HCT116 (cell line): Measurements from ENCODE around the gene TNFRSF25. TPM values are rescaled to one million over a fixed set of nuclear protein-coding genes. Genes with fewer than 3 reads are reported as not detected.

ENCODE experiments used
- ATAC-seq: fragments of 200-7000 bp; cut with Tn5 transposase; 2 replicates; pipeline ENCODE4 v1.9.1; 2020; ENCODE audit warnings: mild to moderate bottlenecking, moderate library complexity
- BruUV-seq: library from RNA; stranded (reverse); fragments of 400-500 nt; replicated peaks from 2 replicates; lab custom pipeline; 2021; lab: Mats Ljungman, UMichigan
- CTCF ChIA-PET: fragments of 300-600 bp; sonication (Branson Sonifier 250); formaldehyde crosslinking; loops from one replicate; lab custom pipeline; 2021; ENCODE audit warnings: antibody characterized with exemption; lab: Charles Lee
- POLR2A ChIA-PET: fragments of 300-600, 350-600 bp; sonication (Branson Sonifier 250); formaldehyde crosslinking; loops from one replicate; lab custom pipeline; 2021; ENCODE audit warnings: antibody characterized with exemption; lab: Charles Lee
- RAD21 ChIA-PET, 2 experiments: fragments of 300-600 bp; sonication (Branson Sonifier 250); formaldehyde crosslinking; loops; one replicate each; lab custom pipeline; 2023; ENCODE audit warnings: low total read pairs in 2 of 2; ENCODE audit not compliant: uncharacterized antibody in 2 of 2, unreplicated experiment in 2 of 2, low non-redundant PET in 1 of 2; lab: Charles Lee
- DNase-seq: peaks from one replicate; pipeline ENCODE4 v3.0.0-alpha.2; 2010; ENCODE audit warnings: low read depth, low spot score
- H2AFZ ChIP-seq: fragments of 200-600 bp; shearing (Covaris generic), sonication (generic); 2 replicates; pipeline ENCODE4 v1.6.1; 2017; ENCODE audit warnings: low read depth, mixed run types, mixed read lengths, antibody characterized with exemption, low read length; ENCODE audit not compliant: poor library complexity, severe bottlenecking
- H3K27ac ChIP-seq: 2 replicates; pipeline ENCODE4 v1.5.1; 2012; ENCODE audit warnings: low read depth, low read length
- H3K27me3 ChIP-seq: fragments of 200-600 bp; sonication (generic); 2 replicates; pipeline ENCODE4 v1.6.1; 2016; ENCODE audit warnings: mixed run types, low read length, mixed read lengths; ENCODE audit not compliant: insufficient read depth
- H3K36me3 ChIP-seq, 2 experiments: fragments of 200-500 bp in 1 of 2; fragments of 200-600 bp in 1 of 2; sonication (Bioruptor generic) in 1 of 2; sonication (generic) in 1 of 2; 2 replicates each; pipeline versions ENCODE4 v1.5.1 to v1.6.1; 2014 to 2016; ENCODE audit warnings: low read length in 2 of 2, inconsistent platforms in 1 of 2, mixed read lengths in 1 of 2, mixed run types in 1 of 2; ENCODE audit not compliant: insufficient read depth in 2 of 2, control insufficient read depth in 1 of 2
- H3K4me1 ChIP-seq, 2 experiments: fragments of 200-600 bp in 1 of 2; sonication (generic) in 1 of 2; 2 replicates each; pipeline versions ENCODE4 v1.5.1 to v1.6.1; 2012 to 2017; ENCODE audit warnings: low read length in 2 of 2, inconsistent platforms in 1 of 2, mild to moderate bottlenecking in 1 of 2, mixed read lengths in 1 of 2, mixed run types in 1 of 2, moderate library complexity in 1 of 2; ENCODE audit not compliant: insufficient read depth in 2 of 2, control insufficient read depth in 1 of 2
- H3K4me2 ChIP-seq: fragments of 200-600 bp; sonication (generic); 2 replicates; pipeline ENCODE4 v1.6.1; 2017; ENCODE audit warnings: mixed run types, low read length, mixed read lengths
- H3K4me3 ChIP-seq, 2 experiments: fragments of 200-600 bp in 1 of 2; sonication (generic) in 1 of 2; replicated peaks in 1 of 2; 2 replicates each; pipeline ENCODE4 v1.5.1; 2011 to 2016; ENCODE audit warnings: low read length in 2 of 2, control low read depth in 1 of 2, low read depth in 1 of 2, mild to moderate bottlenecking in 1 of 2, mixed read lengths in 1 of 2, mixed run types in 1 of 2
- H3K79me2 ChIP-seq: fragments of 200-600 bp; sonication (generic); 2 replicates; pipeline ENCODE4 v1.6.1; 2017; ENCODE audit warnings: mild to moderate bottlenecking, mixed run types, low read length, moderate library complexity, mixed read lengths; ENCODE audit not compliant: insufficient read depth
- H3K9ac ChIP-seq: fragments of 200-600 bp; sonication (generic); 2 replicates; pipeline ENCODE4 v1.6.1; 2016; ENCODE audit warnings: low read length, mixed read lengths
- H3K9me2 ChIP-seq: fragments of 200-600 bp; sonication (generic), shearing (Covaris generic); 2 replicates; pipeline ENCODE4 v1.6.1; 2017; ENCODE audit warnings: mixed run types, mild to moderate bottlenecking, moderate library complexity; ENCODE audit not compliant: insufficient read depth
- H3K9me3 ChIP-seq, 2 experiments: fragments of 200-500 bp in 1 of 2; fragments of 200-600 bp in 1 of 2; sonication (Bioruptor generic) in 1 of 2; sonication (generic) in 1 of 2; 2 replicates each; pipeline ENCODE4 v1.6.1; 2014 to 2017; ENCODE audit warnings: low read length in 2 of 2, mixed read lengths in 2 of 2, inconsistent platforms in 1 of 2, low read depth in 1 of 2, mild to moderate bottlenecking in 1 of 2, mixed run types in 1 of 2, moderate library complexity in 1 of 2; ENCODE audit not compliant: control insufficient read depth in 1 of 2, insufficient read depth in 1 of 2
- H4K20me1 ChIP-seq: fragments of 200-600 bp; sonication (generic), shearing (Covaris generic); 2 replicates; pipeline ENCODE4 v1.6.1; 2017; ENCODE audit warnings: mixed run types, mild to moderate bottlenecking, moderate library complexity; ENCODE audit not compliant: insufficient read depth
- CBX3 ChIP-seq: IDR thresholded peaks from 2 replicates; pipeline ENCODE4 v1.6.1; 2012; ENCODE audit warnings: low read depth
- CEBPB ChIP-seq: IDR thresholded peaks from 2 replicates; pipeline ENCODE4 v1.6.1; 2012; ENCODE audit warnings: low read depth
- EZH2 ChIP-seq: fragments of 200-600 bp; sonication (generic); IDR thresholded peaks from 2 replicates; pipeline ENCODE4 v1.6.1; 2017; ENCODE audit warnings: antibody characterized with exemption, mixed run types
- EZH2phosphoT487 ChIP-seq: fragments of 200-600 bp; IDR thresholded peaks from 2 replicates; pipeline ENCODE4 v1.6.1; 2018; ENCODE audit warnings: antibody characterized with exemption, borderline replicate concordance
- FOSL1 ChIP-seq: IDR thresholded peaks from 2 replicates; pipeline ENCODE4 v1.6.1; 2012; ENCODE audit warnings: low read depth
- POLR2AphosphoS5 ChIP-seq: IDR thresholded peaks from 2 replicates; pipeline ENCODE4 v1.6.1; 2011; ENCODE audit warnings: mild to moderate bottlenecking, low read depth, low read length, moderate library complexity
- RAD21 ChIP-seq: IDR thresholded peaks from 2 replicates; pipeline ENCODE4 v1.6.1; 2012; ENCODE audit warnings: low read depth, mild to moderate bottlenecking
- SIN3A ChIP-seq: IDR thresholded peaks from 2 replicates; pipeline ENCODE4 v1.6.1; 2012; ENCODE audit warnings: low read depth
- SP1 ChIP-seq: IDR thresholded peaks from 2 replicates; pipeline ENCODE4 v1.6.1; 2012; ENCODE audit warnings: low read depth
- SRF ChIP-seq: IDR thresholded peaks from 2 replicates; pipeline ENCODE4 v1.6.1; 2012; ENCODE audit warnings: low read depth
- TCF7L2 ChIP-seq: IDR thresholded peaks from 2 replicates; pipeline ENCODE4 v1.7.0; 2011; ENCODE audit warnings: borderline replicate concordance, inconsistent platforms; ENCODE audit not compliant: insufficient read depth, insufficient read length; ENCODE audit errors: extremely low read depth
- YY1 ChIP-seq: IDR thresholded peaks from 2 replicates; pipeline ENCODE4 v1.6.1; 2011; ENCODE audit warnings: low read length, low read depth, moderate library complexity, mild to moderate bottlenecking; ENCODE audit not compliant: insufficient replicate concordance; ENCODE audit errors: extremely low read depth
- ZFX ChIP-seq: fragments of 450-650 bp; IDR thresholded peaks from 2 replicates; pipeline ENCODE4 v1.6.1; 2017
- ZNF274 ChIP-seq: fragments of 200-500 bp; sonication (Bioruptor generic); IDR thresholded peaks from 2 replicates; pipeline ENCODE4 v1.6.1; 2014; ENCODE audit warnings: mild to moderate bottlenecking, low read depth, low read length, inconsistent platforms
- intact Hi-C: fragments of 100-400 bp; cut with micrococcal nuclease; formaldehyde crosslinking; loops from 2 replicates; pipeline ENCODE4 v1.10.0; 2022
- total RNA-seq: library from RNA; stranded (reverse); gene quantifications from one replicate; pipeline ENCODE4 v1.2.1, GENCODE V29; 2021; ENCODE audit not compliant: unreplicated experiment
- TF ChIP-seq, protein P1 (sequence below): IDR thresholded peaks from 2 replicates; pipeline ENCODE4 v1.6.1; 2012
- TF ChIP-seq, protein P2 (sequence below), 3 experiments: fragments of 200-600 bp in 1 of 3; sonication (generic) in 1 of 3; IDR thresholded peaks in 2 of 3; conservative IDR thresholded peaks in 1 of 3; 2 replicates each; pipeline ENCODE4 v1.5.1; 2012 to 2017; ENCODE audit warnings: low read depth in 2 of 3, low read length in 2 of 3, antibody characterized with exemption in 1 of 3, borderline replicate concordance in 1 of 3, control low read depth in 1 of 3, mild to moderate bottlenecking in 1 of 3, mixed read lengths in 1 of 3, mixed run types in 1 of 3, moderate library complexity in 1 of 3; ENCODE audit not compliant: insufficient read depth in 1 of 3
- TF ChIP-seq, protein P3 (sequence below): IDR thresholded peaks from 2 replicates; pipeline ENCODE4 v1.6.1; 2012
- TF ChIP-seq, protein P4 (sequence below): IDR thresholded peaks from 2 replicates; pipeline ENCODE4 v1.6.1; 2011; ENCODE audit warnings: mild to moderate bottlenecking, low read length, moderate library complexity; ENCODE audit not compliant: insufficient replicate concordance; ENCODE audit errors: extremely low read depth

TNFRSF25 gene
- total RNA-seq, 1 experiment from 2014 or later, result 27.5 TPM

DNA sequence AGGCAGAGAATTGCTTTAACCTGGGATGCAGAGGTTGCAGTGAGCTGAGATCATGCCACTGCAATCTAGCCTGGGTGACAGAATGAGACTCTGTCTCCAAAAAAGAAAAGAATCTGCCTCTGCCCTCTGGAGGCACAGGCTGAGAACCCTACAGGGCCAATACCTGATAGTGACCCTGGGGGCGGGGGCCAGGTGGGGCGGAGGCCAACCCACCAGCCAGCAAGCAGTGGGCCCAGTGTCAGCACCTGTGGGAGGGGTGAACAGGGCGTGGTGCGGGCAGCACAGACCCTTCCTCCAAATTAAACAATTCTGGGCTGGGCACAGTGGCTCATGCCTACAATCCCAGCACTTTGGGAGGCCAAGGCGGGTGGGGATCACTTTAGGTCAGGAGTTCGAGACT, 44.5 kb upstream of the TNFRSF25 start:
- H3K27ac ChIP-seq, result no peak overlapping the region
- H3K4me2 ChIP-seq, result no peak overlapping the region
- POLR2A ChIA-PET, result no interaction called here
- no TSS peak for BruUV-seq
- no peaks in the 10 kb centered on the region for H3K9me3 ChIP-seq
- ATAC-seq (no peak), DNase-seq (no peak)
- CTCF ChIA-PET, result no interaction called here
- H3K79me2 ChIP-seq, result no peaks in the 10 kb centered on the region
- no peak overlapping the region for H3K9ac ChIP-seq
- no peak overlapping the region for H3K4me3 ChIP-seq
- no peaks in the 10 kb centered on the region for H3K4me1 ChIP-seq
- intact Hi-C loops, result no loop called here
- H4K20me1 ChIP-seq, result no peaks in the 10 kb centered on the region
- RAD21 ChIA-PET, result no interaction called here
- TF ChIP-seq RAD21, result no peak
- no peaks in the 10 kb centered on the region for H3K36me3 ChIP-seq
- H3K27me3 ChIP-seq, result no peaks in the 10 kb centered on the region
- H2AFZ ChIP-seq, result no peak overlapping the region
- H3K9me2 ChIP-seq, result no peaks in the 10 kb centered on the region

DNA sequence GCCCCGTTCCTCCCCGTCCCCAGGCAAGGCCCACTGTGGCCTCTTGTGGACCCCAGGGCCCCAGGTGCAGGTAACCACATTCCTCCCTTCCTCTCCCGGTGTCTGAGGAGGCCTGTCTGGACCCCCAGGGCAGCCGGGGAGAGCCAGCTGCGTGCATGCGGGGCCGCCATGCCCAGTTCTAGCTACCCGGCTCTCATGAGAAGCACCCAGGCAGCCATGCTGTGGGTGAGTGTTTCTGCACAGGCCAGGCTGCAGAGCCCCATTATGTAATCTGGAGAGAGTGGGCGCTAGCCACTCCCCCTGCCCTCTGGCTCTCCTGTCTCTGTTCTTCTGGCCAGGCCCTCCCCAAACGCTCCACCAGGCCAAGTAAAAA, 43.9 kb upstream of the TNFRSF25 start:
- ChIA-PET POLR2A (no interaction called here), CTCF (no interaction called here)
- no TSS peak for BruUV-seq

More for the DNA sequence above, 43.9 kb upstream of the TNFRSF25 start:
- ATAC-seq (no peak), DNase-seq (no peak)
- Histone ChIP-seq H3K79me2 (no peaks in the 10 kb centered on the region), H3K4me1 (no peaks in the 10 kb centered on the region), H3K4me2 (no peak overlapping the region), H3K27ac (no peak overlapping the region), H3K36me3 (no peaks in the 10 kb centered on the region), H3K9me3 (no peaks in the 10 kb centered on the region), H3K27me3 (no peaks in the 10 kb centered on the region), H3K9me2 (no peaks in the 10 kb centered on the region), H3K9ac (no peak overlapping the region), H2AFZ (no peak overlapping the region), H3K4me3 (no peak overlapping the region), H4K20me1 (no peaks in the 10 kb centered on the region)
- RAD21 ChIA-PET, result no interaction called here
- TF ChIP-seq RAD21, result no peak
- TF ChIP-seq, protein P1, sequence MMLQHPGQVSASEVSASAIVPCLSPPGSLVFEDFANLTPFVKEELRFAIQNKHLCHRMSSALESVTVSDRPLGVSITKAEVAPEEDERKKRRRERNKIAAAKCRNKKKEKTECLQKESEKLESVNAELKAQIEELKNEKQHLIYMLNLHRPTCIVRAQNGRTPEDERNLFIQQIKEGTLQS, result no peak
- TF ChIP-seq ZFX, result no peak
- no peak for TF ChIP-seq FOSL1
- TF ChIP-seq, protein P2, sequence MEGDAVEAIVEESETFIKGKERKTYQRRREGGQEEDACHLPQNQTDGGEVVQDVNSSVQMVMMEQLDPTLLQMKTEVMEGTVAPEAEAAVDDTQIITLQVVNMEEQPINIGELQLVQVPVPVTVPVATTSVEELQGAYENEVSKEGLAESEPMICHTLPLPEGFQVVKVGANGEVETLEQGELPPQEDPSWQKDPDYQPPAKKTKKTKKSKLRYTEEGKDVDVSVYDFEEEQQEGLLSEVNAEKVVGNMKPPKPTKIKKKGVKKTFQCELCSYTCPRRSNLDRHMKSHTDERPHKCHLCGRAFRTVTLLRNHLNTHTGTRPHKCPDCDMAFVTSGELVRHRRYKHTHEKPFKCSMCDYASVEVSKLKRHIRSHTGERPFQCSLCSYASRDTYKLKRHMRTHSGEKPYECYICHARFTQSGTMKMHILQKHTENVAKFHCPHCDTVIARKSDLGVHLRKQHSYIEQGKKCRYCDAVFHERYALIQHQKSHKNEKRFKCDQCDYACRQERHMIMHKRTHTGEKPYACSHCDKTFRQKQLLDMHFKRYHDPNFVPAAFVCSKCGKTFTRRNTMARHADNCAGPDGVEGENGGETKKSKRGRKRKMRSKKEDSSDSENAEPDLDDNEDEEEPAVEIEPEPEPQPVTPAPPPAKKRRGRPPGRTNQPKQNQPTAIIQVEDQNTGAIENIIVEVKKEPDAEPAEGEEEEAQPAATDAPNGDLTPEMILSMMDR (IDR thresholded peaks at IDR 0.05 in 2 of 3, conservative IDR thresholded peaks at IDR 0.05 in 1 of 3; ENCODE audit: borderline replicate concordance in 1 of 3, insufficient read depth in 1 of 3, low read depth in 2 of 3, low read length in 2 of 3), result no peak
- no peak for TF ChIP-seq EZH2
- no peak for TF ChIP-seq SP1
- TF ChIP-seq, protein P3, sequence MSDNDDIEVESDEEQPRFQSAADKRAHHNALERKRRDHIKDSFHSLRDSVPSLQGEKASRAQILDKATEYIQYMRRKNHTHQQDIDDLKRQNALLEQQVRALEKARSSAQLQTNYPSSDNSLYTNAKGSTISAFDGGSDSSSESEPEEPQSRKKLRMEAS, result no peak
- TF ChIP-seq ZNF274, result no peak
- TF ChIP-seq CEBPB, result no peak
- TF ChIP-seq EZH2phosphoT487, result no peak
- TF ChIP-seq TCF7L2, result no peak
- TF ChIP-seq SIN3A, result no peak
- TF ChIP-seq CBX3, result no peak
- TF ChIP-seq YY1, result no peak
- no peak for TF ChIP-seq SRF
- TF ChIP-seq POLR2AphosphoS5, result no peak
- TF ChIP-seq, protein P4, sequence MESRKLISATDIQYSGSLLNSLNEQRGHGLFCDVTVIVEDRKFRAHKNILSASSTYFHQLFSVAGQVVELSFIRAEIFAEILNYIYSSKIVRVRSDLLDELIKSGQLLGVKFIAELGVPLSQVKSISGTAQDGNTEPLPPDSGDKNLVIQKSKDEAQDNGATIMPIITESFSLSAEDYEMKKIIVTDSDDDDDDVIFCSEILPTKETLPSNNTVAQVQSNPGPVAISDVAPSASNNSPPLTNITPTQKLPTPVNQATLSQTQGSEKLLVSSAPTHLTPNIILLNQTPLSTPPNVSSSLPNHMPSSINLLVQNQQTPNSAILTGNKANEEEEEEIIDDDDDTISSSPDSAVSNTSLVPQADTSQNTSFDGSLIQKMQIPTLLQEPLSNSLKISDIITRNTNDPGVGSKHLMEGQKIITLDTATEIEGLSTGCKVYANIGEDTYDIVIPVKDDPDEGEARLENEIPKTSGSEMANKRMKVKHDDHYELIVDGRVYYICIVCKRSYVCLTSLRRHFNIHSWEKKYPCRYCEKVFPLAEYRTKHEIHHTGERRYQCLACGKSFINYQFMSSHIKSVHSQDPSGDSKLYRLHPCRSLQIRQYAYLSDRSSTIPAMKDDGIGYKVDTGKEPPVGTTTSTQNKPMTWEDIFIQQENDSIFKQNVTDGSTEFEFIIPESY, result no peak
- intact Hi-C loops, result no loop called here
